ENCODE results near the gene YTHDF2. TPM values are rescaled to one million over a fixed set of nuclear protein-coding genes. Genes with fewer than 3 reads are reported as not detected.
A peak's percentile ranks its signal among the peaks of the same experiment; 100 is the strongest.
"Not testable (repeated sequence)": the region's sequence is repeated elsewhere in the genome, so short reads cannot be mapped to it uniquely, and the experiment has no call there.

YTHDF2 gene
- total RNA-seq, 4 donors from 2014 or later: 36.3 to 54.1 (median 46.6) TPM

DNA sequence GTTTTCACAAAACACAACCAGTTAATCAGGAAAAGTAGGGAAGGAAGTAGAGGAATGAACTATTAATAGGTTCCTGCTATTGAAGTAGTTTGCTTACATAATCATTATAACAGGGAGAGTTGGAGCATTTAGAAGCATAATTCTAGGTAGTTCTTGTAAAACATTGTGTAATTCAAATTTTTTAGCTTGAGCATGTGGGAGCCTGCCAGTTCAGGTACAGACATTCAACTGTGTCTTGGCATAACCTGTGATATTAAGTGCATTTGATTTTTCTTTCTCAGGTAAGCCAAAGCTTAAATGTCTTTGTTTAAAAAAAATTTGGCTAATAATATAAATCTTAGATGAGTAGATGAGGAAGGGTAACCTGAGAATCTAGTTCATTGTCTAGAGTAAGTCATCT is 3.4 kb downstream of the YTHDF2 start:
- no peak overlapping the region for H3K27ac ChIP-seq
- DNase-seq: no peak
- no peaks in the 10 kb centered on the region for H3K27me3 ChIP-seq
- TF ChIP-seq POLR2A (IDR thresholded peaks at IDR 0.05): no peak
- TF ChIP-seq, protein P1, sequence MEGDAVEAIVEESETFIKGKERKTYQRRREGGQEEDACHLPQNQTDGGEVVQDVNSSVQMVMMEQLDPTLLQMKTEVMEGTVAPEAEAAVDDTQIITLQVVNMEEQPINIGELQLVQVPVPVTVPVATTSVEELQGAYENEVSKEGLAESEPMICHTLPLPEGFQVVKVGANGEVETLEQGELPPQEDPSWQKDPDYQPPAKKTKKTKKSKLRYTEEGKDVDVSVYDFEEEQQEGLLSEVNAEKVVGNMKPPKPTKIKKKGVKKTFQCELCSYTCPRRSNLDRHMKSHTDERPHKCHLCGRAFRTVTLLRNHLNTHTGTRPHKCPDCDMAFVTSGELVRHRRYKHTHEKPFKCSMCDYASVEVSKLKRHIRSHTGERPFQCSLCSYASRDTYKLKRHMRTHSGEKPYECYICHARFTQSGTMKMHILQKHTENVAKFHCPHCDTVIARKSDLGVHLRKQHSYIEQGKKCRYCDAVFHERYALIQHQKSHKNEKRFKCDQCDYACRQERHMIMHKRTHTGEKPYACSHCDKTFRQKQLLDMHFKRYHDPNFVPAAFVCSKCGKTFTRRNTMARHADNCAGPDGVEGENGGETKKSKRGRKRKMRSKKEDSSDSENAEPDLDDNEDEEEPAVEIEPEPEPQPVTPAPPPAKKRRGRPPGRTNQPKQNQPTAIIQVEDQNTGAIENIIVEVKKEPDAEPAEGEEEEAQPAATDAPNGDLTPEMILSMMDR (IDR thresholded peaks at IDR 0.05): no peak
- no peaks in the 10 kb centered on the region for H3K9me3 ChIP-seq
- peaks cover 0 to 54% (median 15%) of the 10 kb centered on the region in 4 donors for H3K4me1 ChIP-seq
- H3K36me3 ChIP-seq: peaks cover 0 to 67% (median 2%) of the 10 kb centered on the region in 3 donors
- H3K4me3 ChIP-seq: no peak overlapping the region

DNA sequence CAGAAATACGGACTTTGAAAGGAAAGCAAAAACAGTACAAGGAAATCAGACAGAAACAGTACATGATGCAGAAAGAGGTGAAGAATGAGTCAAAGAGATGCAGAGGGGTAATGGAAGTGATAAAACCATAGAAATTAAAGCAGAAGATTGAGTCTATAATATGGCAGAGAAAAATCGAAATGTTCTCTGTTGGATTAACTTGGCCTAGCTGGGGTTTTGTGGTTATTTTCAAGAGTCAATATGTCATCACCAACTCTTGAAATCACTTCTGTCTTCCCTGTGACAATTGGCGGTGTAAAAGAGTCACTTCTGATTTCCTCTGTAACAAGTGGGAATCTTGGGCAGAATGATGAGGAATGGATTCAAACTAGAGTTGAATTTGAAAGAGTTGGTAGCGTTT is 7.4 kb downstream of the YTHDF2 start:
- Histone ChIP-seq H3K27me3 (no peaks in the 10 kb centered on the region), H3K9me3 (no peaks in the 10 kb centered on the region), H3K4me3 (no peak overlapping the region), H3K27ac (no peak overlapping the region), H3K36me3 (peaks cover 0 to 70% (median 2%) of the 10 kb centered on the region in 3 donors), H3K4me1 (peaks cover 0 to 77% (median 18%) of the 10 kb centered on the region in 4 donors)
- no peak for DNase-seq
- TF ChIP-seq POLR2A (IDR thresholded peaks at IDR 0.05): no peak

DNA sequence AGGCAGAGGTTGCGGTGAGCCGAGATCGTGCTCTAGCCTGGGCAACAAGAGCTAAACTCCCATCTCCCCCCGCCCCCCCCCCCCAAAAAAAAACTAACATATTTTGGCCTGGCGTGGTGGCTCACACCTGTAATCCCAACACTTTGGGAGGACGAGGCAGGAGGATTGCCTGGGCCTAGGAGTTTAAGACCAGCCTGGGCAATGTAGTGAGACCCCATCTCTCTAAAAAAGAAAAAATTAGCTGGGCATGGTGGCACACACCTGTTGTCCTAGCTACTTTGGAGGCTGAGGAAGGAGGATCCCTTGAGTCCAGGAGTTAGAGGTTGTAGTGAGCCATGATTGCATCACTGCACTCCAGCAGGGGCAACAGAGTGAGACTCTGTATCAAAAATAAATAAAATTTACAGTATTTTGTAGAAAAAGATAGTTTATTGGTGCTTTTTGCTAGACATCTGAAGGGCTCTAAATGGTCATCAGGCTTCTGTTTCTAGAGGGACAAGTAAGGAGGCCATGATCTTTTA is 9.0 kb downstream of the YTHDF2 start:
- H3K4me3 ChIP-seq: no peak overlapping the region
- no peak for DNase-seq
- H3K27me3 ChIP-seq: no peaks in the 10 kb centered on the region
- H3K4me1 ChIP-seq: peaks cover 0 to 80% (median 19%) of the 10 kb centered on the region in 4 donors
- no peak for TF ChIP-seq POLR2A (IDR thresholded peaks at IDR 0.05)
- TF ChIP-seq, protein P1 (IDR thresholded peaks at IDR 0.05): no peak
- no peaks in the 10 kb centered on the region for H3K9me3 ChIP-seq
- H3K27ac ChIP-seq: no peak overlapping the region
- peaks cover 0 to 55% (median 2%) of the 10 kb centered on the region in 3 donors for H3K36me3 ChIP-seq

DNA sequence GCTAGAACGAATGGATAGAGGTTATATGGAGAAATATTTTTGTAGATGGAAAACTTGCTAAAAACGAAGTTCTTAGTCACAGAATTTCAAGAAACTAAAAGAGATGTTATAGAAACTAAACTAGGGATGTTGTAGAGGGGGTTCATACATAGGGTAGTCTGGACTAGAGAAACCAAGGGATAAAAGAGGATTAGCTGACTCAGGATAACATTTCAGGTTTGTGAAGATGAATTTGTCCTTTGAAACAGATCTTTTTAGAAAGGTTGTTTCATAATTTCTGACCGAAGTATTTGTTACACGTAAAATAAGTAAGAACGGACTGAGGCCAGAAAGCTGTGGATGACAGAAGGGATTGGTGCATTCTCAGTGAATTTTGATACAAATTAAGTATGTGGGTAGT is 13.6 kb downstream of the YTHDF2 start:
- Histone ChIP-seq H3K9me3 (no peaks in the 10 kb centered on the region), H3K27me3 (no peaks in the 10 kb centered on the region), H3K4me3 (no peak overlapping the region), H3K4me1 (peaks cover 0 to 81% (median 19%) of the 10 kb centered on the region in 4 donors), H3K27ac (no peak overlapping the region), H3K36me3 (peaks cover 0 to 23% (median 0%) of the 10 kb centered on the region in 3 donors)
- TF ChIP-seq, protein P1 (IDR thresholded peaks at IDR 0.05): no peak
- TF ChIP-seq POLR2A (IDR thresholded peaks at IDR 0.05): no peak
- no peak for DNase-seq

DNA sequence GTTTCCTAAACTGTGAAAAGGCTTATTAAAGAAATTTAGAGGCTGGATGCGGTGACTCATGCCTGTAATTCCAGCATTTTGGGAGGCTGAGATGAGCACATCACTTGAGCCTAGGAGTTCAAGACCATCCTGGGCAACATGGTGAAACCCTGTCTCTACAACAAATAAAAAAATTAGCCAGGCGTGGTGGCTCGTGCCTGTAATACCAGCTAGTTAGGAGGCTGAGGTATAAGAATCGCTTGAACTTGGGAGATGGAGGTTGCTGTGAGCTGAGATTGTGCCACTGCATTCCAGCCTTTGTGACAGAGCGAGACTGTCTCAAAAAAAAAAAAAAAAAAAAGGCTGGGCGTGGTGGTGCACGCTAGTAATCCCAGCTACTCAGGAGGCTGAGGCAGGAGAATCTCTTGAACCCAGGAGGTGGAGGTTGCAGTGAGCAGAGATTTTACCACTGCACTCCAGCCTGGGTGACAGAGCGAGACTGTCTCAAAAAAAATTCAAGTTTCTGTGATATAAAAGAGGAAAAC is 14.1 kb downstream of the YTHDF2 start:
- peaks cover 0 to 20% (median 0%) of the 10 kb centered on the region in 3 donors for H3K36me3 ChIP-seq
- not testable (repeated sequence) for H3K27me3 ChIP-seq, H3K27ac ChIP-seq, H3K4me3 ChIP-seq, H3K9me3 ChIP-seq
- peaks cover 0 to 81% (median 21%) of the 10 kb centered on the region in 4 donors for H3K4me1 ChIP-seq
- peak in 1 of 3 donors; percentile 23 for DNase-seq

DNA sequence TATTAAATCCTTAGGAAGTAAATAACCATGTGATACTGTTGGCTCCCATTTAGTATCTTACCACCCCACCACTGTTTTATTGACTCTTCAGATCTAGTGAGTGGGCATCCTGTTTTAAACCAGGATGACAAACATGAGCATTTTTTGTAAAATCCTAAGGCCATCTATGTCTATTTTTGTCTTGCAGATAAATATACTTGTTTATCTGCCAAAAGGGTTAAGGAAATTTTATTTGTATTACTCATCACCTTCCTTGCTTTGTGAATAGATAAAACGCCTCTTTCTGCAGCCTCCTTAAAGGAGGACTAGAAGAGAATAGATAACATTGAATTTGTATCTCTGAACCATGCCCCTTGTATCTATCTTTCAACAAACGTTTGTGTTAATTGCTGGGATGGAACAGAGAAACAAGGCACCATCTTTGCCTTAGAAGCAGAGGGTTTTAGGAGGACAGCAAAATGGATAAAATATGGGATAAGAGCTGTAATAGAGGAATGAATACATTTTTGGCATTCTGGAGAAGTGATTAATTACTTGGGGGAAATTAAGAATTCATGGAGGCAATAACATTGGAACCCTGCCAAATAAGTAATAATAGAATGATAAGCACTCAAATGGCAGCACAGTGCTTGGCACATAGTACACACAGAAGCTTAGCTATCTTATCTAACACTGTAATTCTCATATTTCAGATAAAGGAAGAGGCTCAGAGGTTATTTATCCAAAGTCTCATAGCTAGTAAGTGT is 14.7 kb downstream of the YTHDF2 start:
- Histone ChIP-seq H3K27me3 (no peaks in the 10 kb centered on the region), H3K9me3 (no peaks in the 10 kb centered on the region), H3K36me3 (peaks cover 0 to 19% (median 0%) of the 10 kb centered on the region in 3 donors), H3K4me1 (peaks cover 0 to 82% (median 21%) of the 10 kb centered on the region in 4 donors), H3K4me3 (no peak overlapping the region), H3K27ac (no peak overlapping the region)
- no peak for TF ChIP-seq POLR2A (IDR thresholded peaks at IDR 0.05)
- TF ChIP-seq, protein P1 (IDR thresholded peaks at IDR 0.05): no peak
- no peak for DNase-seq
